H9 (cell line): ENCODE results near the gene DRGX. TPM values are rescaled to one million over a fixed set of nuclear protein-coding genes. Genes with fewer than 3 reads are reported as not detected.
A peak's percentile ranks its signal among the peaks of the same experiment; 100 is the strongest.

Source experiments
- DNase-seq: peaks from one replicate; pipeline ENCODE4 v3.0.0-alpha.2; 2017
- H2AFZ ChIP-seq: one replicate; pipeline ENCODE4 v1.6.1; 2013; ENCODE audit warnings: mild to moderate bottlenecking, low read length, control low read depth, moderate library complexity
- H2AK5ac ChIP-seq: 2 replicates; pipeline ENCODE4 v1.6.1; 2013; ENCODE audit warnings: low read length, control low read depth, mixed read lengths; ENCODE audit not compliant: insufficient read length
- H2BK120ac ChIP-seq: one replicate; pipeline ENCODE4 v1.6.1; 2013; ENCODE audit warnings: low read depth, mild to moderate bottlenecking, low read length, control low read depth, inconsistent platforms; ENCODE audit not compliant: poor library complexity, severe bottlenecking
- H2BK12ac ChIP-seq: 2 replicates; pipeline ENCODE4 v1.6.1; 2013; ENCODE audit warnings: low read length, control low read depth, mixed read lengths, low read depth; ENCODE audit not compliant: insufficient read length
- H2BK15ac ChIP-seq: 2 replicates; pipeline ENCODE4 v1.6.1; 2013; ENCODE audit warnings: low read depth, low read length, control low read depth
- H2BK20ac ChIP-seq: one replicate; pipeline ENCODE4 v1.6.1; 2013; ENCODE audit warnings: low read depth, mild to moderate bottlenecking, low read length, control low read depth, inconsistent platforms; ENCODE audit not compliant: poor library complexity, severe bottlenecking
- H2BK5ac ChIP-seq: 2 replicates; pipeline ENCODE4 v1.6.1; 2013; ENCODE audit warnings: low read length, control low read depth, mixed read lengths; ENCODE audit not compliant: insufficient read length
- H3K14ac ChIP-seq: 2 replicates; pipeline ENCODE4 v1.6.1; 2013; ENCODE audit warnings: low read length, control low read depth; ENCODE audit not compliant: insufficient read depth
- H3K18ac ChIP-seq: 2 replicates; pipeline ENCODE4 v1.6.1; 2013; ENCODE audit warnings: low read depth, mild to moderate bottlenecking, mixed read lengths, low read length, control low read depth; ENCODE audit not compliant: insufficient read length
- H3K23ac ChIP-seq: 2 replicates; pipeline ENCODE4 v1.6.1; 2013; ENCODE audit warnings: low read length, control low read depth, mixed read lengths, low read depth; ENCODE audit not compliant: insufficient read length
- H3K23me2 ChIP-seq: 2 replicates; pipeline ENCODE4 v1.6.1; 2013; ENCODE audit warnings: low read depth, mild to moderate bottlenecking, mixed read lengths, low read length, control low read depth; ENCODE audit not compliant: insufficient read length, poor library complexity, severe bottlenecking
- H3K27ac ChIP-seq: 2 replicates; pipeline ENCODE4 v1.5.1; 2013; ENCODE audit warnings: low read length, control low read depth, mixed read lengths, low read depth; ENCODE audit not compliant: insufficient read length
- H3K27me3 ChIP-seq: 2 replicates; pipeline ENCODE4 v1.6.1; 2013; ENCODE audit warnings: low read length, control low read depth, inconsistent platforms; ENCODE audit not compliant: insufficient read depth
- H3K4ac ChIP-seq: 2 replicates; pipeline ENCODE4 v1.6.1; 2013; ENCODE audit warnings: low read depth, mild to moderate bottlenecking, control low read depth, inconsistent platforms, low read length, moderate library complexity
- H3K4me1 ChIP-seq: 2 replicates; pipeline ENCODE4 v1.6.1; 2013; ENCODE audit warnings: low read length, control low read depth, inconsistent platforms; ENCODE audit not compliant: insufficient read depth
- H3K4me2 ChIP-seq: 2 replicates; pipeline ENCODE4 v1.6.1; 2013; ENCODE audit warnings: low read length, control low read depth, mixed read lengths; ENCODE audit not compliant: insufficient read length, insufficient read depth
- H3K56ac ChIP-seq: 2 replicates; pipeline ENCODE4 v1.6.1; 2013; ENCODE audit warnings: low read depth, mild to moderate bottlenecking, mixed read lengths, low read length, control low read depth; ENCODE audit not compliant: insufficient read length
- H3K79me1 ChIP-seq: 2 replicates; pipeline ENCODE4 v1.6.1; 2013; ENCODE audit warnings: low read depth, mild to moderate bottlenecking, moderate library complexity, low read length, control low read depth, inconsistent platforms; ENCODE audit not compliant: insufficient read depth, poor library complexity, severe bottlenecking
- H3K79me2 ChIP-seq: 2 replicates; pipeline ENCODE4 v1.6.1; 2013; ENCODE audit warnings: low read length, control low read depth, inconsistent platforms; ENCODE audit not compliant: insufficient read depth
- H3K9ac ChIP-seq: 2 replicates; pipeline ENCODE4 v1.6.1; 2013; ENCODE audit warnings: low read length, control low read depth, mixed read lengths; ENCODE audit not compliant: insufficient read length; ENCODE audit errors: extremely low read depth
- H3K9me3 ChIP-seq: one replicate; pipeline ENCODE4 v1.6.1; 2013; ENCODE audit warnings: low read depth, low read length, inconsistent platforms; ENCODE audit not compliant: control insufficient read depth
- H3T11ph ChIP-seq: one replicate; pipeline ENCODE4 v1.6.1; 2013; ENCODE audit warnings: mild to moderate bottlenecking, low read length, control low read depth, inconsistent platforms
- H4K20me1 ChIP-seq: one replicate; pipeline ENCODE4 v1.6.1; 2013; ENCODE audit not compliant: control insufficient read depth, insufficient read length, insufficient read depth
- H4K5ac ChIP-seq: 2 replicates; pipeline ENCODE4 v1.6.1; 2013; ENCODE audit warnings: low read depth, mild to moderate bottlenecking, mixed read lengths, low read length, control low read depth; ENCODE audit not compliant: insufficient read length
- H4K8ac ChIP-seq: replicated peaks from 2 replicates; pipeline ENCODE4 v1.6.1; 2013; ENCODE audit warnings: low read length, control low read depth, mixed read lengths, low read depth; ENCODE audit not compliant: insufficient read length
- H4K91ac ChIP-seq: 2 replicates; pipeline ENCODE4 v1.6.1; 2013; ENCODE audit warnings: low read depth, mild to moderate bottlenecking, moderate library complexity, mixed read lengths, low read length, control low read depth; ENCODE audit not compliant: insufficient read length
- H3K27ac Mint-ChIP-seq, 3 experiments: 2 replicates in 2 of 3; 3 replicates in 1 of 3; pipeline ENCODE4 v1.8.0; 2020 to 2021; ENCODE audit warnings: mixed read lengths in 3 of 3, mild to moderate bottlenecking in 1 of 3, moderate library complexity in 1 of 3
- H3K27me3 Mint-ChIP-seq: 2 replicates; pipeline ENCODE4 v1.8.0; 2021; ENCODE audit warnings: low read depth, mild to moderate bottlenecking, moderate library complexity, mixed read lengths
- H3K36me3 Mint-ChIP-seq, 3 experiments: 2 replicates in 2 of 3; 3 replicates in 1 of 3; pipeline ENCODE4 v1.8.0; 2020 to 2021; ENCODE audit warnings: low read depth in 3 of 3, mixed read lengths in 3 of 3; ENCODE audit not compliant: insufficient read depth in 1 of 3
- H3K4me1 Mint-ChIP-seq, 2 experiments: 2 replicates each; pipeline ENCODE4 v1.8.0; 2020; ENCODE audit warnings: mixed read lengths in 2 of 2
- H3K4me3 Mint-ChIP-seq, 2 experiments: 2 replicates in 1 of 2; 3 replicates in 1 of 2; pipeline ENCODE4 v1.8.0; 2020 to 2021; ENCODE audit warnings: mild to moderate bottlenecking in 2 of 2, mixed read lengths in 2 of 2, moderate library complexity in 1 of 2
- H3K9me3 Mint-ChIP-seq, 2 experiments: 2 replicates in 1 of 2; 3 replicates in 1 of 2; pipeline ENCODE4 v1.8.0; 2020; ENCODE audit warnings: mild to moderate bottlenecking in 2 of 2, mixed read lengths in 2 of 2, moderate library complexity in 1 of 2
- CTCF ChIP-seq: fragments of 200-600 bp; sonication (generic); conservative IDR thresholded peaks from 3 replicates; pipeline ENCODE4 v1.8.0; 2021; ENCODE audit warnings: antibody characterized with exemption, mild to moderate bottlenecking
- WGBS: extraction: QIAGEN DNeasy Blood & Tissue Kit; methylation state at CpG from one replicate; pipeline ENCODE4 v1.1.7; 2013; ENCODE audit warnings: missing lambda C conversion rate, low lambda C conversion rate, mixed read lengths; ENCODE audit not compliant: insufficient read length; ENCODE audit errors: extremely low coverage; 5-methylcytosine and 5-hydroxymethylcytosine counted together
- total RNA-seq: library from RNA; stranded (reverse); gene quantifications from 2 replicates; pipeline ENCODE4 v1.2.1, GENCODE V29; 2021

Gene DRGX
- total RNA-seq, 1 experiment from 2014 or later, result not detected

GRCh38 chr10:49369216-49370162 is 26.4 kb downstream of the DRGX start:
- H4K91ac ChIP-seq, result no peak overlapping the region
- Mint-ChIP-seq H3K27me3 (peaks cover 9% of the 10 kb centered on the region), H3K4me3 (no peak overlapping the region), H3K4me1 (peaks cover 6% of the 10 kb centered on the region in 2 experiments; a peak in 3 of 4 replicates), H3K36me3 (no peaks in the 10 kb centered on the region), H3K27ac (peak overlapping the region in 1 of 3 experiments; percentile 2; a peak in 1 of 7 replicates), H3K9me3 (no peaks in the 10 kb centered on the region)
- H3K14ac ChIP-seq, result no peak overlapping the region
- H3K56ac ChIP-seq, result no peak overlapping the region
- H2AK5ac ChIP-seq, result no peak overlapping the region
- DNase-seq, result no peak
- no peaks in the 10 kb centered on the region for H3K9me3 ChIP-seq
- H2BK20ac ChIP-seq, result no peak overlapping the region
- H3K79me2 ChIP-seq, result no peaks in the 10 kb centered on the region
- H3K4ac ChIP-seq, result no peak overlapping the region
- no peak overlapping the region for H3K27ac ChIP-seq
- no peak overlapping the region for H3T11ph ChIP-seq
- H2BK12ac ChIP-seq, result no peak overlapping the region
- H2BK120ac ChIP-seq, result no peak overlapping the region
- H2AFZ ChIP-seq, result no peak overlapping the region
- H4K20me1 ChIP-seq, result no peaks in the 10 kb centered on the region
- H3K9ac ChIP-seq, result no peak overlapping the region
- H3K23me2 ChIP-seq, result no peaks in the 10 kb centered on the region
- no peaks in the 10 kb centered on the region for H3K79me1 ChIP-seq
- H4K5ac ChIP-seq, result no peak overlapping the region
- H2BK15ac ChIP-seq, result no peak overlapping the region
- no peak overlapping the region for H4K8ac ChIP-seq
- H3K27me3 ChIP-seq, result no peaks in the 10 kb centered on the region
- H3K23ac ChIP-seq, result no peak overlapping the region
- H2BK5ac ChIP-seq, result no peak overlapping the region
- H3K18ac ChIP-seq, result no peak overlapping the region
- no CpG with 5 or more reads among the region's 14 CpGs for WGBS
- no peak overlapping the region for H3K4me2 ChIP-seq
- no peaks in the 10 kb centered on the region for H3K4me1 ChIP-seq
- no peak for TF ChIP-seq CTCF
